ENCODE measurements around the gene TRIM2. TPM values are rescaled to one million over a fixed set of nuclear protein-coding genes. Genes with fewer than 3 reads are reported as not detected.

TRIM2 gene
- polyA plus RNA-seq, 4 donors: 41.4 to 90.4 (median 78.7) TPM

- DNase-seq (ENCODE audit: low read depth in 4 of 4, low spot score in 3 of 4): peak in 2 of 4 donors; percentile 59 to 68
These were observed 17.8 kb downstream of the TRIM2 start for GRCh38 chr4:153221783-153222706.

GRCh38 chr4:153222707-153223426 lies 18.6 kb downstream of the TRIM2 start:
- no peak for DNase-seq (ENCODE audit: low read depth in 4 of 4, low spot score in 3 of 4)

GRCh38 chr4:153223427-153223801 lies 19.2 kb downstream of the TRIM2 start:
- DNase-seq (ENCODE audit: low read depth in 4 of 4, low spot score in 3 of 4): no peak

- no peak for DNase-seq (ENCODE audit: low read depth in 4 of 4, low spot score in 3 of 4)
These were observed 19.7 kb downstream of the TRIM2 start for GRCh38 chr4:153223930-153224329.

GRCh38 chr4:153224474-153224873 lies 20.2 kb downstream of the TRIM2 start:
- DNase-seq (ENCODE audit: low read depth in 4 of 4, low spot score in 3 of 4): no peak

GRCh38 chr4:153227469-153228075 lies 23.3 kb downstream of the TRIM2 start:
- no peak for DNase-seq (ENCODE audit: low read depth in 4 of 4, low spot score in 3 of 4)

GRCh38 chr4:153228512-153229140 lies 24.4 kb downstream of the TRIM2 start:
- no peak for DNase-seq (ENCODE audit: low read depth in 4 of 4, low spot score in 3 of 4)

GRCh38 chr4:153229545-153229944 lies 25.3 kb downstream of the TRIM2 start:
- no peak for DNase-seq (ENCODE audit: low read depth in 4 of 4, low spot score in 3 of 4)

- DNase-seq (ENCODE audit: low read depth in 4 of 4, low spot score in 3 of 4): no peak
These were observed 28.5 kb downstream of the TRIM2 start for GRCh38 chr4:153232768-153233167.

- no peak for DNase-seq (ENCODE audit: low read depth in 4 of 4, low spot score in 3 of 4)
These were observed 29.6 kb downstream of the TRIM2 start for GRCh38 chr4:153233761-153234371.

GRCh38 chr4:153234885-153235284 lies 30.6 kb downstream of the TRIM2 start:
- DNase-seq (ENCODE audit: low read depth in 4 of 4, low spot score in 3 of 4): no peak

GRCh38 chr4:153238135-153238919 lies 34.1 kb downstream of the TRIM2 start:
- DNase-seq (ENCODE audit: low read depth in 4 of 4, low spot score in 3 of 4): no peak

- no peak for DNase-seq (ENCODE audit: low read depth in 4 of 4, low spot score in 3 of 4)
These were observed 35.2 kb downstream of the TRIM2 start for GRCh38 chr4:153239409-153239808.

- DNase-seq (ENCODE audit: low read depth in 4 of 4, low spot score in 3 of 4): no peak
These were observed 37.1 kb downstream of the TRIM2 start for GRCh38 chr4:153241295-153241694.

GRCh38 chr4:153241970-153242838 lies 38.0 kb downstream of the TRIM2 start:
- no peak for DNase-seq (ENCODE audit: low read depth in 4 of 4, low spot score in 3 of 4)

GRCh38 chr4:153242839-153243324 lies 38.6 kb downstream of the TRIM2 start:
- DNase-seq (ENCODE audit: low read depth in 4 of 4, low spot score in 3 of 4): no peak

GRCh38 chr4:153243468-153243867 lies 39.2 kb downstream of the TRIM2 start:
- no peak for DNase-seq (ENCODE audit: low read depth in 4 of 4, low spot score in 3 of 4)

GRCh38 chr4:153244969-153245368 lies 40.7 kb downstream of the TRIM2 start:
- no peak for DNase-seq (ENCODE audit: low read depth in 4 of 4, low spot score in 3 of 4)

- no peak for DNase-seq (ENCODE audit: low read depth in 4 of 4, low spot score in 3 of 4)
These were observed 41.5 kb downstream of the TRIM2 start for GRCh38 chr4:153245775-153246174.
